ENCODE results near the gene CUTA.

Gene CUTA

GRCh38 chr6:33420491-33421343 is 2.8 kb upstream of the CUTA start:
- DNase-seq: no peak

GRCh38 chr6:33419580-33420490 is 1.9 kb upstream of the CUTA start, which contains the start of gene SYNGAP1:
TSS of gene SYNGAP1 (plus strand) at chr6:33420065. CDS start at chr6:33420265, 200 bp downstream.
- peak; percentile 68 for DNase-seq

- peak; percentile 75 for DNase-seq
These were observed 884 bp upstream of the CUTA start for GRCh38 chr6:33418690-33419291.

GRCh38 chr6:33417128-33417902 is 592 bp downstream of the CUTA start:
- peak; percentile 30 for DNase-seq

- peak; percentile 54 for DNase-seq
These were observed 1.4 kb downstream of the CUTA start for GRCh38 chr6:33416386-33417127.

- DNase-seq: no peak
These were observed 2.1 kb downstream of the CUTA start for GRCh38 chr6:33415831-33416230.

- DNase-seq: no peak
These were observed 3.2 kb downstream of the CUTA start for GRCh38 chr6:33414592-33415271.

- DNase-seq: no peak
These were observed 4.4 kb downstream of the CUTA start for GRCh38 chr6:33413241-33414120.

- DNase-seq: no peak
These were observed 5.5 kb downstream of the CUTA start for GRCh38 chr6:33412140-33413009.

- no peak for DNase-seq
These were observed 6.3 kb downstream of the CUTA start for GRCh38 chr6:33411632-33412005.

GRCh38 chr6:33410711-33411631 is 6.9 kb downstream of the CUTA start, which contains the start of gene PHF1:
TSS of gene PHF1 (plus strand) at chr6:33411014. CDS start at chr6:33412264, 1,250 bp downstream.
- DNase-seq: no peak

GRCh38 chr6:33410050-33410710 is 7.7 kb downstream of the CUTA start:
- DNase-seq: peak; percentile 98

GRCh38 chr6:33407132-33407718 is 10.7 kb downstream of the CUTA start:
- no peak for DNase-seq

GRCh38 chr6:33406126-33406525 is 11.8 kb downstream of the CUTA start:
- no peak for DNase-seq

GRCh38 chr6:33405386-33405940 is 12.4 kb downstream of the CUTA start:
- DNase-seq: no peak

GRCh38 chr6:33404884-33405283 is 13.0 kb downstream of the CUTA start:
- DNase-seq: no peak
